KMS-11 (cell line): ENCODE measurements around the gene CELF4.

ENCODE experiments used
- H2AFZ ChIP-seq: fragments of 200-600 bp; sonication (generic); 2 replicates; pipeline ENCODE4 v1.6.1; 2016; ENCODE audit warnings: antibody characterized with exemption, mixed run types, low read depth
- H3K27ac ChIP-seq: fragments of 200-600 bp; sonication (generic); 2 replicates; pipeline ENCODE4 v1.6.1; 2016; ENCODE audit warnings: mild to moderate bottlenecking, mixed run types
- H3K27me3 ChIP-seq: fragments of 200-600 bp; sonication (generic); 2 replicates; pipeline ENCODE4 v1.6.1; 2017; ENCODE audit warnings: mild to moderate bottlenecking, low read depth, mixed run types, moderate library complexity; ENCODE audit not compliant: insufficient read depth
- H3K36me3 ChIP-seq: fragments of 200-600 bp; sonication (generic); 2 replicates; pipeline ENCODE4 v1.6.1; 2017; ENCODE audit warnings: mild to moderate bottlenecking, mixed run types; ENCODE audit not compliant: insufficient read depth
- H3K4me1 ChIP-seq: fragments of 200-600 bp; sonication (generic); 2 replicates; pipeline ENCODE4 v1.6.1; 2016; ENCODE audit warnings: mild to moderate bottlenecking, low read depth, mixed run types; ENCODE audit not compliant: poor library complexity, severe bottlenecking
- H3K4me2 ChIP-seq: fragments of 200-600 bp; sonication (generic); 2 replicates; pipeline ENCODE4 v1.7.0; 2016; ENCODE audit warnings: mild to moderate bottlenecking, mixed run types
- H3K4me3 ChIP-seq: fragments of 200-600 bp; sonication (generic); IDR thresholded peaks from 2 replicates; pipeline ENCODE4 v1.6.1; 2017; ENCODE audit warnings: low read depth, low read length, mixed read lengths; ENCODE audit not compliant: insufficient read depth
- H3K79me2 ChIP-seq: fragments of 200-600 bp; sonication (generic); 2 replicates; pipeline ENCODE4 v1.6.1; 2016; ENCODE audit warnings: low read depth, mixed run types; ENCODE audit not compliant: insufficient read depth
- H3K9ac ChIP-seq: fragments of 200-600 bp; sonication (generic); 2 replicates; pipeline ENCODE4 v1.6.1; 2016; ENCODE audit warnings: mild to moderate bottlenecking, mixed run types
- H4K20me1 ChIP-seq: fragments of 200-600 bp; sonication (generic); 2 replicates; pipeline ENCODE4 v1.6.1; 2016; ENCODE audit warnings: mild to moderate bottlenecking, mixed run types; ENCODE audit not compliant: insufficient read depth
- TF ChIP-seq, protein P1 (sequence below): fragments of 200-600 bp; sonication (generic); conservative IDR thresholded peaks from 2 replicates; pipeline ENCODE4 v1.6.1; 2017; ENCODE audit warnings: low read depth, mild to moderate bottlenecking, antibody characterized with exemption, low read length, moderate library complexity, mixed read lengths

CELF4 gene

DNA sequence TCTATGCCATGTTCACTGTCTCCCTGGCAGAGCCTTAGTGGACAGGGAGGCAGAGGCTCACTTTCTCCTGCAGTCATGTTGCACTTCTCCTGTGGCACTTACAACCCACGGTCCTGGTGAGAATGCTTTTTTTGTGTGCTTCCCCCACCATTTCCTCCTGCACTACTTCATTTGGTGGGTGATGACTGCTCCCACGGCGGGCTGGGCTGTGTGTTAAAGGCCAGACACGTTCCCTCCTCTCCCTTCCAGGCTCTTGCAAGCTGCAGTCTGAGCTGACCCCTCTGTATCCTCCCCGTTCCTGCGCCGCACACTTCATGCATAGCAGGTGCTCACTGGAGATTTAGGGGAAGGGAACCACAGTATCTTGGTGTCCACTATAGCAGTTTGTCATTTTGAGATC is 170.5 kb downstream of the CELF4 start:
- H2AFZ ChIP-seq = no peak overlapping the region

DNA sequence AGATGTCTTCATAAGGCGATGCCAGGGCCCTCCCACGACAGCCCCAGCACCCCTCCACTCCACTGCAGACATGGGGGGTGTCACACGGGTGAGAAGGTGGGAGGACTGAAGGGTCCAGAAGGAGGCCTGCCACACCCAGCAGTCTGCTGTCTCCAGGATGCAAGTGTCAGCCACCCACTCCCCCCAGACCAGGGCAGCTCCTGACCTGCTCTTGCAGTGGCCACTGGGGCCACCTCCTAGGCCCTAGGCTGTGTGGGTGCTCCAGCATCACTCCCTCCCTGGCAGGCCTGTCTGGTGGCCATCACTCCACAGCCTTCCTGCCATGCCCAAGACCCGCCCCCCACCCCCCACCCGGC is 171.0 kb downstream of the CELF4 start:
- H3K4me3 ChIP-seq = no peak overlapping the region
- H3K9ac ChIP-seq = no peak overlapping the region
- H3K27ac ChIP-seq = no peak overlapping the region
- no peak overlapping the region for H3K4me2 ChIP-seq
- no peaks in the 10 kb centered on the region for H3K4me1 ChIP-seq
- H3K27me3 ChIP-seq = no peaks in the 10 kb centered on the region
- H3K79me2 ChIP-seq = no peaks in the 10 kb centered on the region
- H3K36me3 ChIP-seq = no peaks in the 10 kb centered on the region
- H2AFZ ChIP-seq = no peak overlapping the region
- TF ChIP-seq, protein P1, sequence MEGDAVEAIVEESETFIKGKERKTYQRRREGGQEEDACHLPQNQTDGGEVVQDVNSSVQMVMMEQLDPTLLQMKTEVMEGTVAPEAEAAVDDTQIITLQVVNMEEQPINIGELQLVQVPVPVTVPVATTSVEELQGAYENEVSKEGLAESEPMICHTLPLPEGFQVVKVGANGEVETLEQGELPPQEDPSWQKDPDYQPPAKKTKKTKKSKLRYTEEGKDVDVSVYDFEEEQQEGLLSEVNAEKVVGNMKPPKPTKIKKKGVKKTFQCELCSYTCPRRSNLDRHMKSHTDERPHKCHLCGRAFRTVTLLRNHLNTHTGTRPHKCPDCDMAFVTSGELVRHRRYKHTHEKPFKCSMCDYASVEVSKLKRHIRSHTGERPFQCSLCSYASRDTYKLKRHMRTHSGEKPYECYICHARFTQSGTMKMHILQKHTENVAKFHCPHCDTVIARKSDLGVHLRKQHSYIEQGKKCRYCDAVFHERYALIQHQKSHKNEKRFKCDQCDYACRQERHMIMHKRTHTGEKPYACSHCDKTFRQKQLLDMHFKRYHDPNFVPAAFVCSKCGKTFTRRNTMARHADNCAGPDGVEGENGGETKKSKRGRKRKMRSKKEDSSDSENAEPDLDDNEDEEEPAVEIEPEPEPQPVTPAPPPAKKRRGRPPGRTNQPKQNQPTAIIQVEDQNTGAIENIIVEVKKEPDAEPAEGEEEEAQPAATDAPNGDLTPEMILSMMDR = no peak
- H4K20me1 ChIP-seq = no peaks in the 10 kb centered on the region

More for the DNA sequence above, 170.5 kb downstream of the CELF4 start:
- H3K4me2 ChIP-seq = no peak overlapping the region
- no peaks in the 10 kb centered on the region for H3K36me3 ChIP-seq
- TF ChIP-seq, protein P1 = no peak
- no peaks in the 10 kb centered on the region for H4K20me1 ChIP-seq
- H3K9ac ChIP-seq = no peak overlapping the region
- H3K4me1 ChIP-seq = no peaks in the 10 kb centered on the region
- H3K27ac ChIP-seq = no peak overlapping the region
- no peaks in the 10 kb centered on the region for H3K79me2 ChIP-seq
- H3K4me3 ChIP-seq = no peak overlapping the region
- H3K27me3 ChIP-seq = no peaks in the 10 kb centered on the region

DNA sequence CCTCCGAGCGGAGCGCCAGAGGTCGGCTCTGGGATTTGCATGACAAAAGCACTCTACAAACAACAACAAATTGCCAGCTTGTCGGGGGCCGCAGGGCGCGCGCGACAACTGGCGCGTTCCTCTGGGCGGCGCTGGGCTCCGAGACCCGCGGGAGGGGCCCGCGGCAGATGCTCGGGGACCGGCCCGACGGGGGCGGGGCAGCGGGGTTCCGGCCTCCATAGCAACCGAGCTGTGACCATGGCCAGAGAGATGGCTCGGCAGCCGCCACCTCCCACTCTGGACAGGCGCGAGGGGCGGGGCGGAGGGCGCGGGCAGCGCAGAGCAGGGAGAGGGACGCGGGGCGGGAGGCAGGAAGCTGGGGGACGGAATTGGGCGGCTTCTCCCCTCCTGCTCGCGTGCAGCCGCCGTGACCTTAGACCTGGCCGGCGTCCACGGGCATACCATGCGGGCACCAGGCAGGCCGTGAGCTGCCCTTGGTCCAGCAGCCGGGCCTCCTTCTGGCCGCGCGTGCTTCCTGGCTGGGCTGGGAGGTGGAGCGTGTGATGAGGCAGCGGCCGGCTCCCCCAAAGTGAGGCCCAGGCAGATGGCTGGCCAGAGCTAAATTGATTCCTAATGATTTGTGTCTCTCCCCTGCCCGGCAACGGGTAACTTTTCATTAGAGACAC is 171.5 kb downstream of the CELF4 start:
- H3K4me3 ChIP-seq = no peak overlapping the region
- no peaks in the 10 kb centered on the region for H3K79me2 ChIP-seq
- no peak overlapping the region for H3K9ac ChIP-seq
- no peaks in the 10 kb centered on the region for H3K4me1 ChIP-seq
- H2AFZ ChIP-seq = no peak overlapping the region
- TF ChIP-seq, protein P1 = no peak
- no peaks in the 10 kb centered on the region for H3K27me3 ChIP-seq
- H3K36me3 ChIP-seq = no peaks in the 10 kb centered on the region
- no peak overlapping the region for H3K4me2 ChIP-seq
- H4K20me1 ChIP-seq = no peaks in the 10 kb centered on the region
- H3K27ac ChIP-seq = no peak overlapping the region

DNA sequence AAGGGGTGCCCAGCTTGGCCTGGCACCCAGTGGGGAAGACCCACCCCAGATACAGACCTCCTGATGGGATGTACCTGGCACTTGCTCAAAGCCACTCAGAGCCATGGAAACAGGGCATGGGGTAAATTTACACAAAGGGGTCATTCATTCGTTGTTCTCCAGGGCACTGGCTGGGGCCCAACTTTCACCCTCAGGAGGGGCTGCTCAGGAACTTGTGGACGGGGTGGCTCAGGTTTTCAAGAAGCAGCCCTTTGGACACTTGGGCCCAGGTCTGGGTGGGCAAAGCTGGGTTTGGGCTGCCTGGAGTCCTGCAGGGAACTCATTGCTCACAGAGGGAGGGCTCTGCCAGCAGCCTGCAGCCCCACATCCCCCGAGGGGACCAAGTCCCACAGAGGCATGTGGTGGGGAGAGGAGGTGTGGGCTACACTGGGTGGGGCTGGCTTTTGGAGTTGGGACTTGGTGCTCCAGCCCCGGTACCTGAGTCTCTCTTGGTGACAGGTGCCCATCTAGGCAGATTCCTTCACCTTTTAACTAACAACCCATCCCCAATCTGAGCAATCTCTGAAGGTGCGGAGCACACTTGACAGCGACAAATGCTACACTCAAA is 172.3 kb downstream of the CELF4 start:
- no peak overlapping the region for H2AFZ ChIP-seq

More for the DNA sequence above, 172.3 kb downstream of the CELF4 start:
- Histone ChIP-seq H3K4me3 (no peak overlapping the region), H3K36me3 (no peaks in the 10 kb centered on the region), H3K79me2 (no peaks in the 10 kb centered on the region), H4K20me1 (no peaks in the 10 kb centered on the region), H3K27me3 (no peaks in the 10 kb centered on the region), H3K4me1 (no peaks in the 10 kb centered on the region), H3K27ac (no peak overlapping the region), H3K9ac (no peak overlapping the region), H3K4me2 (no peak overlapping the region)
- TF ChIP-seq, protein P1 = no peak
